Right lung (tissue), 5 donors: ENCODE data around the gene AKAP17A. TPM values are rescaled to one million over a fixed set of nuclear protein-coding genes. Genes with fewer than 3 reads are reported as not detected.

Experiments
- DNase-seq, 2 donors: peaks; one replicate each; pipeline ENCODE4 v3.0.0-alpha.2; 2013
- polyA plus RNA-seq, 5 donors: library from polyadenylated mRNA; unstranded; fragments of 120-200 nt; gene quantifications; one replicate each; pipeline versions ENCODE4 v1.2.1 to v1.2.3, GENCODE V29; 2013; ENCODE audit warnings: inconsistent platforms in 1 of 5, low replicate concordance in 1 of 5; ENCODE audit not compliant: insufficient read length in 5 of 5, insufficient read depth in 1 of 5

Gene AKAP17A
- polyA plus RNA-seq, 5 donors, result 29.7 to 50.0 (median 41.4) TPM

DNA sequence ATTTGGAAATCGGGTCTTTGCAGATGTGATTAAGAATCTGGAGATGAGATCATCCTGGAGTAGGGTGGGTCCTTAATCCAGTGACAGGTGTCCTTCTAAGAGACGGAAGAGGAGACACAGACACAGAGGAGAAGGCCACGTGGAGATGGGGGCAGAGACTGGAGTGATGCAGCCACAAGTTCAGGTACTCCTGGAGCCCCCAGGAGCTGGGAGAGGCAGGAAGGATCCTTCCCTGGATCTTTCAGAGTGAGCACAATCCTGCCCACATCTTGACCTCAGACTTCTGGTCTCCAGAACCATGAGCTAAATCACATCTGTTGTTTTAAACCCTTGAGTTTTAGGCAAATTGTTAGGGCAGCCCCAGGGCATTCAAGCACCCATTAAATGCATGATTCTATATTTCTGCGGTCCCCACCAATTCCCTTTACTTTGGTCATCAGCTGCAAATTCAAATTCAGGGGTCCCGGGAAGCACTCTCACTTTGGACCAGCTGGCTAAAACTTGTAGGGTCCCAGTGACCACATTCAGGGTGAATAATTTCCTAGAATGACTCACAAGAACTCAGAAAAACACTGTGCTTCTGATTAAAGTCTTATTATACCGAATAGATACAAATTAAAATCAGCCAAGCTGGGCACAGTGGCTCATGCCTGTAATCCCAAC is 12.8 kb upstream of the AKAP17A start:
- DNase-seq, result no peak

DNA sequence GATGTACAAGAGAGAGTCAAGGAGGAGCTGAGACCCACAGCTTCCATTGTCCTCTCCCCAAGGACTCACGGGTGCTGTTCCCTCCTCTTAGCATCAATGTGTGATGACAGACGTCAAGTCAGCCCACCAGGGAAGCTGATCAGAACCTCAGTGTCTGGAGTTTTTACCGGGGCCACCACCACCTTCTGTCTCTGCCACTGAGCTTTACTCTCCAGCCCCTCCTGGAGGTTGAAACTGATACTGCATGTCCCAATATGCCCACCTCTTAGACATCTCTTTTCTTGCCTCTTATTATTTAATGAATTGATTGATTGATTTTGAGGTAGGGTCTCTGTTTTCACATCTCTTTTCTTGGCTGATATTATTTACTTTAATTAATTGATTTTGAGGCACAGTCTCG is 10.3 kb upstream of the AKAP17A start:
- peak in 1 of 2 donors; percentile 11 for DNase-seq

DNA sequence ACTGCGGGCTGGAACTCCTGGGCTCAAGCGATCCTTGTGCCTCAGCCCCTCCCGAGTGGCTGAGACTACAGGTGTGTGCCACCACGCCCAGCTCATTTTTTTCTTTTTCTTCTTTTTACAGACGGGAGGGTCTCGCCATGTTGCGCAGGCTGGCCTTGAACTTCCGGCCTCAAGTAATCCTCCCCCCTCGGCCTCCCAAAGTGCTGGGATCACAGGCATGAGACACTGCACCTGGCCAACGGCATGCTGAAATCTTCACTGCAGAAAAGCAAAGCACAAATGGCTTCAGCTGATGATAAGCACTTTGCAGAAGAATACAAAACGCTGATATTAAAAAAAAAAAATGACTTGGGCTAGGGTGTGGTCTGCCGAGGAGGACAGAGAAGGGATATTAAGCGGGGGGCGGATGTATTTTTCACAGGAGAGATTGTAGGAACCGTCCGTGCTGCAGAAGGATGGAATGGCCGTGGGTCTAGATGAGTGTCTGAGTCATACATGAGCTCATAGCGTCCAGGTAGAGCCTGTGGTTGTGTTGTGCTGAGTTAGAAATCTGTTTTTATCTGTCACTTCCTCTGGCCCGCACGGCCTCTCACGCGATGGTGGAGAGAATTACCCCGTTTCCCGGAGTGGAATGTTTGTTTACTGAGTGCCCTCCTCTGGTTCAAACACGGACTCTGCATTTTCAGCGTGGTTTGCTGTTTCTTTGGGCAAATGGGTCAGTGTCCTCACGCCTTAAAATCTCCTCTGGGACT is 8.5 kb upstream of the AKAP17A start:
- no peak for DNase-seq

DNA sequence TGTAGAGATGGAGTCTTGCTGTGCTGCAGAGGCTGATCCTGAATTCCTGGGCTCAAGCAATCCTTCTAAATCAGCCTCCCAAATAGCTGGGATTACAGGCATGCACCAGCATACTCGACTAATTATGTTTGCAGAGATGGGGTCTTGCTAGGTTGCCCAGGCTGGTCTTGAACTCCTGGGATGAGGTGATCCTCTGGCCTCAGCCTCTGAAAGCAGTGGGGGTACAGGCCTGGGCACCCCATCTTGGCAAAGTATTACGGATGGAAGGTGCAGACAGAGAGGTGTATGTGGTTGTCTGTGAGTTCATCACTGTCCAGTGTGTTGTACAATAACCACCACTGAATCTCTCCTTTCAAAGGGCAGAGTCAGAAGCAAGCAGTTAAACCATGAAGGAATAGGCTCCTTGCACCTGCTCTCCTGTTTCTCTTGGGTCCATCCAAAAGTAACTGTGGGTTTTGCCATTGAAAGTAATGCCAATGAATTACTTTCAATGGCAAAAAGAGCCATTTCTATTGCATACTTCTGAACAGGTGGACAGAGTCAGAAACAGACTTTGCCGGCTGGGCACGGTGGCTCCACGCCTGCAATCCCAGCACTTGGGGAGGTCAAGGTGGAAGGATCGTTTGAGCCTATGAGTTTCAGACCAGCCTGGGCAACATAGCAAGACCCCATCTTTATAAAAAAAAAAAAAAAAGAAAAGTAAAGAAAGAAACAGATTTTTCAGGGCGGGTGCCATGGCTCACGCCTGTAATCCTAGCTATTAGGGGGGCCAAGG is 7.0 kb upstream of the AKAP17A start:
- DNase-seq, result no peak

DNA sequence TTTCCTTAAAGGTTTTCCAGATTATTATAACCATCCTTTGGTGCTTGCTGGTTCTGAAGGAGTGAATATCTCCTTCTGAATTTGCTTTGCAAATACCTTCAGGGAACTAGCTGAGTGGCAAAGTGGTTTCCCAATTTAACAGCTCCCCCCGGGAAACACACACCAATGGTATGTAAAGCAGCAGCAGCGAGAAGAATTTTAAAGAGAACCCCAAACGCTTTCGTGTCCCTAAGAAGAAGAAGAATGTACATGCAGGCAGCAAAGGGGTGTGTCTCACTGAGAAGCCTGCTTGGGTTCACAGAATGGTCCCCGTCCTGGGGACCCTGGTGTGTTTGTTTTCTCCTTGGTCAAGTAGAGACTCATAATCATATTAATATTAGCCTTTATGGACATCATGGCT is 4.2 kb upstream of the AKAP17A start:
- no peak for DNase-seq

DNA sequence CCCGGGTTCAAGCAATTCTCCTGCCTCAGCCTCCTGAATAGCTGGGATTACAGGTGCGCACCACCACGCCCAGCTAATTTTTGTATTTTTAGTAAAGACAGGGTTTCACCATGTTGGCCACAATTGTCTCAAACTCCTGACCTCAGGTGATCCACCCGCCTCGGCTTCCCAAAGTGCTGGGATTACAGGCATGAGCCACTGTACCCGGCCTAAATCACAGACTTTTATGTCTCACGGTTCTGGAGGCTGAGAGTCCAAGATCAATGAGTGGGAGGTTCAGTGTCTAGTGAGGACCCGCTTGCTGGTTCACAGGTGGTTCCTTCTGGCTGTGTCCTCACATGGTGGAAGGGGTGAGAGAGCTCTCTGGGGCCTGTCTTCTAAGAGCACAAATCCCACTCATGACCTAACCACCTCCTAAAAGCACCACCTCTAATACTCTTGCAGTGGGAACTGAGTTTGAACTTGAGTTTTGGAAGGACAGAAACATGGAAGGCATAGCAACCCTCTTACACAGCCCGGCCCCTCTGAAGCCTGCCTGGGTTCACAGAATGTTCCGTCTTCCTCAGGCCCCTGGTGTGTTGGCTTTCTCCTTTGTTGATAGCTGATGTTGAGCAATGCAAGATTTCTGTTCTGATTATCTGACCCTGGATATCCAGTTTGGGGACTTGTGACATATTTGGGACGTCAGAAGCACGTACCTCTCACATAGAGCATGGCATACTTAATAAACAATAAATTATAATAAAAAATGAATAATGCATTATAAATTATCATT is 1.9 kb upstream of the AKAP17A start:
- no peak for DNase-seq

DNA sequence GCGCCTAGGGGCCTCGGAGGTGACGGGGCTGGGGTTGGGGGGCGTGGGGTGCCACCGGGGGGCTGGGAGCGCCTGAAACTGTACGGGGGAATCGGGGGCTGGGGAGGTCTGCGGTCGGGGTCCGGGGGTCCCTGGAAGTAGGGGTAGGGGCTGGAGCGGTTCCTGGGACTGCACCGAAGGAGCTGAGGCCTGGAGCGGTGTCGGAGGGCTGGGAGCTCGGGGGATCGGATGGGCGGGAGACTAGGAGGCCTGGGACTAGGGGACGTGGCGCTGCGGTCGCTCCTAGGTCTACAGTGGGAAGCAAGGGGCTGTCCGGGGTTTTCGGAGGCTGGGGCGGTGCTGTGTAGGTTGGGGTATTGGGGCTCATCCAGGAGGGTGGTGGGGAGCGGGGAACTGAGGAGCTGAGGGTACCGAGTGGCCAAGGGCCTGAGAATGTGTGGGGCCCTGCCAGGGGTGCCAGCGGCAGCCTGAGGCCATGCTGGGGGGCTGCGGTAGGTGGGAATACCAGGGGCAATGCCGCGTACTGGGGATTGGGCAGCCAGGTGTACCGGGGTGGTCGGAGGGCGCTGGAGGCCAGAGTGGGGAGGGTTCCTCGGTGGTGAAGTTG is 562 bp downstream of the AKAP17A start:
- no peak for DNase-seq

DNA sequence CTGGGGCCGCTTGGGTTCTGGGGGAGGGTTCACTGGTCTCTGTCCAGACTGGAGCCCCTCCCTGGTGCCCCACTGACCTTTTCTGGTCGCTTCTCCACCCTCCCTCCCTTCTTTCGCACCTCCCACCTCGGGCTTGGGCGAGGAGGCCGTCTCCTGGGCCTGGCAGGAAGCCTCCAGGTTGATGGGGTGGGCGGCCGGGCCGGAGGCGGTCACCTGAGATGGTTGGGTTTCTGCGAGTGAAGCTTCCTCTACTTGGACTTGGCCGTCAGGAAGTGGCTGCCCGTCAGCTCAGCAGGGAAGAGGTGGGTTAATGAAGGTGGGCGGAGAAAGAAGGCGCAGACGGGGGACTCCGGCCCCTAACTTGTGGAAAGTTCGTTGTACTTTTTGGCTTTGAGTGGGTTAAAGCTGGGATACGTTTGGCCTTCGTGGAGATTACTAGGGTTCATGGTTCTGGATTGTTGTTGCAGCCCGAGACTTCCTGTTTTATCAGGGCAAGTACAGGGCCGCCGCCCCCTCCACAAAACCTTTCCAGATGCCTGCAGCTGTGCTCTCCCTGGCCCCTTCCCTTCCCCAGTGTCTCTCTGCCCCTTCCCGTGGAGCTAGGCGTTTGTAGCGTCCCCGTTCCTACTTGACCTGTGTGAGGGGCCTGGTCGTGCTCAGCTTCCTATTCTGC is 1.2 kb downstream of the AKAP17A start:
- no peak for DNase-seq

DNA sequence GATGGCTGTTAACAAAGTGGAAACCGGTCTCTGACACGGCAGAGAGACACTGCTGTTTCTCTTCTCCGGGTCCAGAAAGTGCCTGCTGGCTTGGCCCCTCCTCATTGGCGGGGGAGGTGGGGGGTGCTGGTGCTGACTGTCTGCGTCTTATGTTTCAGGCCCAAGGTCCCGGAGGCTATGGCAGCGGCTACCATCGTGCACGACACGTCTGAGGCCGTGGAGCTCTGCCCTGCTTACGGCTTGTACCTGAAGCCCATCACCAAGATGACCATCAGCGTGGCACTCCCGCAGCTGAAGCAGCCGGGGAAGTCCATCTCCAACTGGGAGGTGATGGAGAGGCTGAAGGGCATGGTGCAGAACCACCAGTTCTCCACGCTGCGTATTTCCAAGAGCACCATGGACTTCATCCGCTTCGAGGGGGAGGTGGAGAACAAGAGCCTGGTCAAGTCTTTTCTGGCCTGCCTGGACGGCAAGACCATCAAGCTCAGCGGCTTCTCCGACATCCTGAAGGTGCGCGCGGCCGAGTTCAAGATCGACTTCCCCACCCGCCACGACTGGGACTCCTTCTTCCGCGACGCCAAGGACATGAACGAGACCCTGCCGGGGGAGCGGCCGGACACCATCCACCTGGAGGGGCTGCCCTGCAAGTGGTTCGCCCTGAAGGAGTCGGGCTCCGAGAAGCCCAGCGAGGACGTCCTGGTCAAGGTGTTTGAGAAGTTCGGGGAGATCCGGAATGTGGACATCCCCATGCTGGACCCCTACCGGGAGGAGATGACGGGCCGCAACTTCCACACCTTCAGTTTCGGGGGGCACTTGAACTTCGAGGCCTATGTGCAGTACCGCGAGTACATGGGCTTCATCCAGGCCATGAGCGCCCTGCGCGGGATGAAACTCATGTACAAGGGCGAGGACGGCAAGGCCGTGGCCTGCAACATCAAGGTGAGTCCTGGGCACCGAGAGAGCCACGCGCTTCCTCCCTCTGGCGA is 2.2 kb downstream of the AKAP17A start:
- no peak for DNase-seq

DNA sequence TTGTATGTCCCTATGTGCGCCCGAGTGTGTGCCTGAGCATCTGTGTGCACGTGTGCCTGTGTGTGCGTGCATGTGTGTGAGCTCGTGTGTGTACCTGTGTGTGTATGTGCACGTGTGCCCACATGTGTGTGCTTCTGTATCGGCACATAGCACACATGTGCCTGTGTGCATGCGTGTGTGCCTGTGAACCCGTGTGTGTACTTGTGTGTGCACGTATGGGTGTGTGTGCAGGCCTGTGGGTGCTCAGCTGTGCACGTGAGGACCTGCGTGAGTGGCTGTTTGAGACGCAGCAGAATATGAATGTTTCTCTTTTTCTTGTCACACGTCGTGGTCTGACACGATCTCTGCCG is 4.3 kb downstream of the AKAP17A start:
- DNase-seq, result no peak

DNA sequence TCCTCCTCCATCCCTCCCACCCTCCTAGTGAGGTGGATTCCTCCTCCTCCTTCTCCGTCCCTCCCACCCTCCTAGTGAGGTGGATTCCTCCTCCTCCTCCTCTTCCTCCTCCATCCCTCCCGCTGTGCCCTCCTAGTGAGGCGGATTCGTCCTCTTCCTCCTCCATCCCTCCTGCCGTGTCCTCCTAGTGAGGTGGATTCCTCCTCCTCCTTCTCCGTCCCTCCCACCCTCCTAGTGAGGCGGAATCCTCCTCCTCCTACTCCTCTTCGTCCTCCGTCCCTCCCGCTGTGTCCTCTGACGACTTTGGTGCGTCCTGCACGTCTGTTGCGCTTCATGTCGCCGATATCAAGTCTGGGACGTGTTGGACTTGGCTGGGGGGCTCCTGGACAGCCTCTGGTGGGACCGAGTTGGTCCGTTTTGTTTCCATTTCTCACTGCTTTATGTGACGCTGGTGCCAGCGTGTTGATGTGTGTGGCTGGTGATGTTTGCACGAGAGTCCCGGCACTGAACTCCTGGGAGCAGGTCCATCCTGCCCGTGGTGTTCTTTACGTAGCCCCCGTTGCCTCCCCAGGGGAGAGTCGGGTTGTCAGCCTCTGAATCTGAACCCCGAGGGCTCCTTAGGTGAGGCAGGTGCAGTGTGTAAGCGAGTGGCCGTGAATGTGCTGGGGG is 5.4 kb downstream of the AKAP17A start:
- no peak for DNase-seq

DNA sequence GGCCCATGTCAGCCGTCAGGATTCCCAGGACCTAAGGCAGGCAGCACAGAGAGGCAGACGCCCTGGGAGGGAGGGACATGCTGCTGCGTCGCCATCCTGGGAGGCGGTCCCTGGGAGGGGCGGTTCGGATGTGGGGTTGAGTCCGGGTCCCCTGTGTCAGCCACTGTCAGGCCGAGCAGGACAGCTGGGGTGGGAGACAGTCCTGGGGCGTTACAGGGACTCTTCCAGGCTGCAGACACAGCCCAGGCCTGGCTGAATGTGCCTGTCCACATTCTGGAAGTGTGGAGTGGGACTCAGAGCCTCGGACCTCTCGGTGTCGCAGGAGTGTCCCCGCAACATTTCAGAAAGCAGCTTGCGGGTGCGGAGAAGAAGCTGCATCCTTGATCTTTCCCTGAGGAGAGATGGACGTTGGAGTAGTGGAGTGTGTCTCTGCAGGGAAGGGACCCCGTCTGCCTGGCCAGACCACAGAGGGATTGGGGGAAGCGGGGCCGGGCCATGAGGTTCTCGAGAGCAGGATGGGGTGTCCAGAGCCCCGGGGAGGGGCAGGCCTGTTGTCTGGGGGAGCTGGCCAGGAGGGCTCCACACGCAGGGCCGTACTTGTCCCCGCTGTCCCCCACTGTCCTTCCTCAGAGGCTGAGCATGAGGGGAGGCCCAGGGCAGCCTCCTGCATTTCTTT is 6.1 kb downstream of the AKAP17A start:
- DNase-seq, result no peak

DNA sequence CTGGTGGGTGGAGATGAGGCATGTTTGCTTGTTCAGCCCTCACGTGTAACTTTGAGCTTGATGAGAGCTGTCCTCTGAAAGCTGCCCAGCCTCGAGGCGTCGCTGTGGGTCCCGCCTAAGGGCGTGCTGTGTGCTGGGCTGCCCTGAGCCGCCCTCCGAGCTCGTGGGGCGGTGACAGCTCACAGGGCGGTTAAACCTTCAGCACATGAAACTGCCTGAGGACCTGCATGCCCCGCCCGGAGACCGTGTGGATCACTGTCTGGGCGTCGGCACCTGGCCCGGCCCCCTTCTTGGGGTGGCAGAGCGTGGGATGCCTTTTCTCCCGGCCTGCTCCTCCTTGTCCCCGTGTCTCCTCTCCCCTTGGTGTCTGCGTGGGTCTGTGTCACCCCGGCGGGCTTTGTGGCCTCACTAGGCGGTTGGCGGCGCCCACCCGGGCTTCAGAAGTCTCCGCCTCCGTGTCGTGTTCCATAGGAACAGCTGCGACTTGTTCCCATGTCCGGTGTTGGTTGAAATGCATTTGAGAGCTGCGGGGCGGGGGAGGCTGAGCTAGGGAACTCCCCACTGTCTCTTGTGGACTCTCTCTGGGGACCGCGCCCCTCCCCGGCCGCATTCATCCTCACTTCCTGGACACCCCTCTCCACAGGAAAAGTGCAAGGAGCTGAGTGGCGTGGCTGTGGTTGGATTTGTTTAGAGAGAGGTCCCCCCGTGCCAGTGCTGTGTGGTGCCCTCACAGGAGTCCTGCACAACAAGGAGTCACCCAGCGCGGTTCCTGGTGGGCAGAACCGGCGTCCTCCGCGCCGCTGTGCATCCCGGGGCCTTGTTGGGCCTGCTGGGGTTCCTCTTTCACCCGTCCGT is 6.8 kb downstream of the AKAP17A start:
- no peak for DNase-seq

DNA sequence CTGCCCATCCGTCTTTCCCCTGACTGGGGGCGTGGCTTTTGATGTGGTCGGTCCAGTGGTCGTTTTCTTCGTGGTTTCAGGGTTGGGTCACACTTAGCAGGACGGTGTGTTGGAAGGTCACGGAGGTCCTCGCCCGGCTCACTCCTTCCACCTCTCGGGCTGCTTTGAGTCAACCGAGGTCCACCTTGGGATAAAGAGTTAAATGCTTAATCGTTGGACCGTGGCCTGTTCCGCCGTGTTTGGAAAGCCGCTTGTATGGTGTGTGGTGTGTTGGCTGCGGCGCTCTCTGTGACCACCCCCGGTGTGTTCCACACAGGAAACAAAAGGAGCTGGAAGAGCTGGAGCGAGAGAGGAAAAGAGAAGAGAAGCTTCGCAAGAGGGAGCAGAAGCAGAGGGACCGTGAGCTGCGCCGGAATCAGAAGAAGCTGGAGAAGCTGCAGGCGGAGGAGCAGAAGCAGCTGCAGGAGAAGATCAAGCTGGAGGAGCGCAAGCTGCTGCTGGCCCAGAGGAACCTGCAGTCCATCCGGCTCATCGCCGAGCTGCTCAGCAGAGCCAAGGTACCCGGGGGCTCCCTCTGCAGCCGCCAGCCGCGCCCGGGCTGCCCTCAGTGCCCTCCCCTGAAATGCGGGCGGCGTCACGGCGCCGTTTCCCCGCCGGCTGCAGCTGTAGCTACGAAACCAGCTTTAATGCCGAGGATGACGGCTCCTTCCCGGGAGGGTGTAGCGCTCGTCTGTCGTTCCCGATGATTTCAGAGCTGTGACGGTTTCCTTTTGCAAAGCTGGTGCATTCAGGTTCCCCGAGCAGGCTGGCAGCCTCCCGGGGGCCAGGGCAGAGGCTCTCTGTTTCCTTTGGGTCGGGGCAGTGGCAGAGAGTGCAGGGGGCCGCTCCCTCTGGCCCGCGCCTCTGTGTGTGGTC is 7.7 kb downstream of the AKAP17A start:
- no peak for DNase-seq

DNA sequence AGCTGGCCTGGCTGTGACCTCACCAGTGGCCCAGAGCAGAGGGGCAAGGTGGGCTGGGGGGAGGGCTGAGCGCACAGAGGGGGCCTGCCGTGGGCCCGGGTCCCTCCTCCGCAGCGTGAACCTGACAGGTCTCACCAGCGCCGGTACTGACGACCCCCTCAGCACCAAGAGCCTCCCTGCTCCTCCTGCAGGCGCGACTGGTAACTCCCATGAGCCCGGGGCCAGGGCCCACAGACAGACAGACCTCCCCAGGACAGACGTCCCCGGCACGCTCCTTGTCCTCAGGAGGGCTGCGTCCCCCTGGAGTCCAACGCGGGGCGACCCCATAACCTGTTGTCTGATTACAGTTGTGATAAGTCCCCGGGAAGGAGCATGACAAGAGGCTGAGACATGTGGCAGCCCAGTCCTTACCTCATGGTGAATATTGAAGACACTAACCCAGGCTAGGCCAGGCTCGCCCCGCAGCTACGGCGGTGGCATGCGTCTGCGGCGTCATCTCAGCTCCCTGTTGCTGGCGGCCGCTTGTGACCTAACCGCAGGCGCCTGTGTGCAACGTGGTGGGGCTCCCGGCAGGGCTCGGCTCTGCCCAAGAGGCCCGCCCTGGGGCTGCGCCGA is 8.5 kb downstream of the AKAP17A start:
- no peak for DNase-seq

DNA sequence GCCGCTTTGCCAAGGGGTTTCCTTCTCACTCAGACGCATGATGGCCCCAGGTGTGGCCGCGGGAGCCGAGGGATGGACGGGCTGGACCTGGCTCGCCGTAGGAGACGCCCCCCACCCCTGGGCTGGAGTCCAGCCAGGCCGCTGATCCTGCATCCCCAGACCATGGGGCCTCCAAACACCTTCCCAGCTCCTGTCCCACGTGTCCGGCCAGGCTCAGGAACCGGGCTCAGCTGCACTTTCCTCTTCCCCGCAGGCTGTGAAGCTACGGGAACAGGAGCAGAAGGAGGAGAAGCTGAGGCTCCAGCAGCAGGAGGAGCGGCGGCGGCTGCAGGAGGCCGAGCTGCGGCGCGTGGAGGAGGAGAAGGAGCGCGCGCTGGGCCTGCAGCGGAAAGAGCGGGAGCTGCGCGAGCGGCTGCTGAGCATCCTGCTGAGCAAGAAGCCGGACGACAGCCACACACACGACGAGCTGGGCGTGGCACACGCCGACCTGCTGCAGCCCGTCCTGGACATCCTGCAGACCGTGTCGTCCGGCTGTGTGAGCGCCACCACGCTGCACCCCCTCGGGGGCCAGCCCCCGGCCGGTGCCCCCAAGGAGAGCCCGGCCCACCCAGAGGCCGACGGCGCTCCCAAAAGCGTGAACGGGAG is 9.1 kb downstream of the AKAP17A start:
- no peak for DNase-seq
